HG03342 (cell line): ENCODE data around the gene MTX1.
"Not testable (repeated sequence)": the region's sequence is repeated elsewhere in the genome, so short reads cannot be mapped to it uniquely, and the experiment has no call there.

Experiments
- ATAC-seq: cut with Tn5 transposase; IDR thresholded peaks from one replicate; pipeline ENCODE4 v1.9.1; 2021; ENCODE audit warnings: mild to moderate bottlenecking, moderate library complexity; ENCODE audit not compliant: unreplicated experiment

The MTX1 gene

GRCh38 chr1:155208541-155209311 is at the start of gene MTX1:
MTX1 (plus strand) TSS chr1:155208695; CDS start chr1:155208805, 110 bp downstream.
- peak; percentile 59 for ATAC-seq

- ATAC-seq = no peak
Measured at GRCh38 chr1:155158991-155159390, 49.5 kb upstream of the MTX1 start.

- no peak for ATAC-seq
Measured at GRCh38 chr1:155160128-155160527, 48.4 kb upstream of the MTX1 start.

- not testable (repeated sequence) for ATAC-seq
Measured at GRCh38 chr1:155162631-155163030, 45.9 kb upstream of the MTX1 start.

GRCh38 chr1:155163785-155164184 is 44.7 kb upstream of the MTX1 start:
- ATAC-seq = not testable (repeated sequence)

GRCh38 chr1:155164625-155165024 is 43.9 kb upstream of the MTX1 start:
- not testable (repeated sequence) for ATAC-seq

GRCh38 chr1:155166051-155166470 is 42.4 kb upstream of the MTX1 start:
- no peak for ATAC-seq

GRCh38 chr1:155166471-155167165 is 41.9 kb upstream of the MTX1 start:
- ATAC-seq = no peak

GRCh38 chr1:155167166-155168104 is 41.1 kb upstream of the MTX1 start:
- no peak for ATAC-seq

- ATAC-seq = not testable (repeated sequence)
Measured at GRCh38 chr1:155168105-155168445, 40.4 kb upstream of the MTX1 start.

GRCh38 chr1:155168456-155169210 is 39.9 kb upstream of the MTX1 start:
- no peak for ATAC-seq

- no peak for ATAC-seq
Measured at GRCh38 chr1:155169541-155169940, 39.0 kb upstream of the MTX1 start.

GRCh38 chr1:155170101-155170785 is 38.3 kb upstream of the MTX1 start:
- no peak for ATAC-seq

- ATAC-seq = no peak
Measured at GRCh38 chr1:155170806-155171205, 37.7 kb upstream of the MTX1 start.

GRCh38 chr1:155171836-155172731 is 36.4 kb upstream of the MTX1 start:
- peak; percentile 24 for ATAC-seq

GRCh38 chr1:155172732-155173477 is 35.6 kb upstream of the MTX1 start, which contains the start of gene KRTCAP2:
KRTCAP2 (minus strand) TSS chr1:155173304; CDS start chr1:155173224, 80 bp downstream.
- ATAC-seq = peak; percentile 67

- no peak for ATAC-seq
Measured at GRCh38 chr1:155173478-155174323, 34.8 kb upstream of the MTX1 start, which contains the start of gene TRIM46. TRIM46 (plus strand) TSS chr1:155173849; CDS start chr1:155173967, 118 bp downstream.
